OCI-LY7 (cell line): ENCODE measurements around the gene RASA4B.
"Not testable (repeated sequence)": the region's sequence is repeated elsewhere in the genome, so short reads cannot be mapped to it uniquely, and the experiment has no call there.

Source experiments
- CTCF ChIP-seq: fragments of 200-600 bp; sonication (generic); conservative IDR thresholded peaks from 2 replicates; pipeline ENCODE4 v1.5.1; 2014; ENCODE audit warnings: mild to moderate bottlenecking, antibody characterized with exemption, low read length, moderate library complexity, mixed read lengths
- EZH2phosphoT487 ChIP-seq: fragments of 200-600 bp; sonication (generic); IDR thresholded peaks from 2 replicates; pipeline ENCODE4 v1.6.1; 2018; ENCODE audit warnings: low read depth, borderline replicate concordance, mild to moderate bottlenecking, mixed run types, antibody characterized with exemption, low read length, moderate library complexity, mixed read lengths

- not testable (repeated sequence) for TF ChIP-seq CTCF, EZH2phosphoT487
Observed at GRCh38 chr7:102527822-102528793, 10.5 kb upstream of the RASA4B start.
